ENCODE results near the gene TLK2.
A peak's percentile ranks its signal among the peaks of the same experiment; 100 is the strongest.

The TLK2 gene

DNA sequence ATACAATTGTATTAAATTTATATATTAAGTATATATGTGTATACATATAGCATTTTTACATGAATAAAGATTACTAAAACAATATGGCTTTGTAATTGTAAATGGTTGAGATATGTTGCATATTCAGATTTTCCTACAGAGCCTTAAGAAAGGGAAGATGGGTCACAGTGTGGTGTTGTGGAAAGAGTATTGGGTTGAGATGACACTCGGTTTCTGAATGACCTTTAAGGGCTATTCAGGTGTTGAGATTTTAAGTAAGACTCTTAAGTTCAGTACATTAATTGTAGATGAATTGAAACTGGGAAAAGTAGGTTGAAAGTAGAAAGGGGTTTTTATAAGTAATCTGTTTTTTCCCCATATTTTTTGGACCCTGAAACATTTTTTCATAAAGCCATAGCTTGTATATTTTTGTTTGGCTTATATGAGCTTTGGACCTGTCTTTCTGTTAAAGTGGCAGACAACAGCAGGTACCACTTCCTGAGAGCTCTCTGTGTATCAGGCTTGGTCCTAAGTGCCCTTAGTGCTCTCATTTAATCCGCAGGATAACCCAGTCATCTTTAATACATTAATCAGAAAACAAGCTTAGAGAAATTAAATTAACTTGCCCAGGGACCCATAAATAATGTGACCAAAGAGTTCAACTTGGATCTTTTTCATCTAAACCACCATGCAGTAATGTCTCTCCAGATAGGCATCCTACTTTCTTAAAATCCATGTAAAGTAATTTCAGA, 100.3 kb downstream of the TLK2 start (continued):
- TF ChIP-seq ZNF488 (tag by site-specific recombination; IDR thresholded peaks at IDR 0.05): no peak
- TF ChIP-seq ZNF341 (tag by site-specific recombination; IDR thresholded peaks at IDR 0.05; ENCODE audit: low read depth): no peak
- no peak for TF ChIP-seq ZNF19 (tag by site-specific recombination; IDR thresholded peaks at IDR 0.05; ENCODE audit: low read depth)
- no peak for TF ChIP-seq INSM2 (tag by site-specific recombination; IDR thresholded peaks at IDR 0.05)
- no peak for TF ChIP-seq GLI4 (tag by site-specific recombination; IDR thresholded peaks at IDR 0.05)

- H3K27ac ChIP-seq (ENCODE audit: extremely low read depth, low read depth, low read length): no peak overlapping the region
- TF ChIP-seq SP7 (tag by site-specific recombination; IDR thresholded peaks at IDR 0.05): no peak
- no peak for TF ChIP-seq ZFP37 (tag by site-specific recombination; IDR thresholded peaks at IDR 0.05)
- TF ChIP-seq ZNF121 (tag by site-specific recombination; IDR thresholded peaks at IDR 0.05): peak; percentile 99
- no peaks in the 10 kb centered on the region for H3K4me1 ChIP-seq (ENCODE audit: control insufficient read depth, insufficient read depth, low read length)
- CTCF ChIA-PET: no interaction called here
- H3K9me3 ChIP-seq (ENCODE audit: control insufficient read depth, insufficient read depth, low read depth, low read length): no peaks in the 10 kb centered on the region
- no peak overlapping the region for H3K4me3 ChIP-seq (ENCODE audit: low read depth, low read length)
- POLR2A ChIA-PET: no interaction called here
- peaks cover 60 to 70% of the 10 kb centered on the region in 2 experiments for H3K36me3 ChIP-seq (ENCODE audit: control insufficient read depth in 2 of 2, insufficient read depth in 1 of 2, low read length in 2 of 2)
These were observed 102.3 kb downstream of the TLK2 start for GRCh38 chr17:62580947-62581346.

DNA sequence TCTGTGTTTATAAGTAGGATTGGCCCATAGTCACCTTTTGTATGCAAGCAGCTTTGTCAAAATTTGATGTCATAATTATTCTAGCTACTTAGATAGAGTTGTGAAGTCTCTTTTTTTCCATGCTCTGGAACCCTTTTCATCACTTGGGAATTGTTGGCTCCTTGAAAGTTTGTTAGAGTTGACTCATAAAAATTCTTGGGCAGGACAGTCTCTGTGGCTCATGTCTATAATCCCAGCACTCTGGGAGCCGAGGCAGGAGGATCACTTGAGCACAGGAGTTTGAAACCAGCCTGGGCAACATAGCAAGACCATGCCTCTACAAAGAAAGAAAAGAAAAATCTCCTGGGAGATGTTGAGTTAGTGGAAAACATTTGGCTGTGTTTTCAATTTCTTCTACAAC, 103.1 kb downstream of the TLK2 start:
- Histone ChIP-seq H3K4me3 (ENCODE audit: low read depth, low read length) (no peak overlapping the region), H3K36me3 (ENCODE audit: control insufficient read depth in 2 of 2, insufficient read depth in 1 of 2, low read length in 2 of 2) (peaks cover 59 to 70% of the 10 kb centered on the region in 2 experiments), H3K4me1 (ENCODE audit: control insufficient read depth, insufficient read depth, low read length) (no peaks in the 10 kb centered on the region), H3K27ac (ENCODE audit: extremely low read depth, low read depth, low read length) (no peak overlapping the region), H3K9me3 (ENCODE audit: control insufficient read depth, insufficient read depth, low read depth, low read length) (no peaks in the 10 kb centered on the region)
- ChIA-PET CTCF (interaction anchor here (0.7 kb wide), 1 partner anchor 12 kb away, joined by 3 read pairs; no protein-coding TSS in a partner anchor), POLR2A (no interaction called here)
- no peak for TF ChIP-seq MZF1 (tag by site-specific recombination; IDR thresholded peaks at IDR 0.05; ENCODE audit: borderline replicate concordance)
- TF ChIP-seq ZNF670 (tag by site-specific recombination; IDR thresholded peaks at IDR 0.05; ENCODE audit: low read depth): no peak
- no peak for TF ChIP-seq ZNF157 (tag by site-specific recombination; IDR thresholded peaks at IDR 0.05)
- TF ChIP-seq ZNF529 (tag by site-specific recombination; IDR thresholded peaks at IDR 0.05; ENCODE audit: insufficient replicate concordance): no peak
- TF ChIP-seq ZNF433 (tag by site-specific recombination; IDR thresholded peaks at IDR 0.05; ENCODE audit: low read depth): no peak
- TF ChIP-seq ZNF341 (tag by site-specific recombination; IDR thresholded peaks at IDR 0.05; ENCODE audit: low read depth): no peak
- TF ChIP-seq ZNF10 (tag by site-specific recombination; IDR thresholded peaks at IDR 0.05): no peak
- TF ChIP-seq GLI2 (tag by site-specific recombination; IDR thresholded peaks at IDR 0.05; ENCODE audit: borderline replicate concordance, low read depth): no peak
- no peak for TF ChIP-seq GFI1B (tag by site-specific recombination; IDR thresholded peaks at IDR 0.05)
- TF ChIP-seq FEZF1 (tag by site-specific recombination; IDR thresholded peaks at IDR 0.05): no peak
- TF ChIP-seq KLF9 (tag by site-specific recombination; IDR thresholded peaks at IDR 0.05; ENCODE audit: low read depth): no peak
- TF ChIP-seq ZNF768 (tag by site-specific recombination; IDR thresholded peaks at IDR 0.05): no peak

- H3K36me3 ChIP-seq (ENCODE audit: control insufficient read depth in 2 of 2, insufficient read depth in 1 of 2, low read length in 2 of 2): peaks cover 33 to 64% of the 10 kb centered on the region in 2 experiments
- TF ChIP-seq SCRT2 (tag by site-specific recombination; IDR thresholded peaks at IDR 0.05) (peak; percentile 46; the same call in 1 of the 2 replicates), ZNF521 (tag by site-specific recombination; IDR thresholded peaks at IDR 0.05) (no peak), ZFP41 (tag by site-specific recombination; IDR thresholded peaks at IDR 0.05; ENCODE audit: borderline replicate concordance) (no peak)
- H3K9me3 ChIP-seq (ENCODE audit: control insufficient read depth, insufficient read depth, low read depth, low read length): no peaks in the 10 kb centered on the region
- POLR2A ChIA-PET: no interaction called here
- no peaks in the 10 kb centered on the region for H3K4me1 ChIP-seq (ENCODE audit: control insufficient read depth, insufficient read depth, low read length)
- CTCF ChIA-PET: no interaction called here
- H3K27ac ChIP-seq (ENCODE audit: extremely low read depth, low read depth, low read length): no peak overlapping the region
- H3K4me3 ChIP-seq (ENCODE audit: low read depth, low read length): no peak overlapping the region
These were observed 108.9 kb downstream of the TLK2 start for GRCh38 chr17:62587554-62587953.

All from HEK293 (cell line).